Body of pancreas (tissue), 4 donors: Measurements from ENCODE around the gene LIPC. TPM values are rescaled to one million over a fixed set of nuclear protein-coding genes. Genes with fewer than 3 reads are reported as not detected.

ENCODE experiments used
- ATAC-seq: fragments of 150-250 bp; one replicate; pipeline ENCODE4 v1.9.1; 2016
- DNase-seq, 4 donors: peaks; one replicate each; pipeline ENCODE4 v3.0.0-alpha.2; 2019
- H3K27ac ChIP-seq, 4 donors: fragments of 200-600 bp; sonication (generic); 1 replicate in 3 of 4; 2 replicates in 1 of 4; pipeline versions ENCODE4 v1.5.1 to v1.6.1; 2016 to 2019; ENCODE audit warnings: mild to moderate bottlenecking in 1 of 4, mixed read lengths in 1 of 4, moderate library complexity in 1 of 4
- H3K27me3 ChIP-seq, 2 donors: fragments of 200-600 bp; sonication (generic); one replicate each; pipeline ENCODE4 v1.6.0; 2016; ENCODE audit warnings: mild to moderate bottlenecking in 1 of 2
- H3K36me3 ChIP-seq, 2 donors: fragments of 200-600 bp; sonication (generic); replicated peaks in 1 of 2; 2 replicates each; pipeline ENCODE4 v1.5.1; 2016; ENCODE audit warnings: low read depth in 2 of 2; ENCODE audit not compliant: insufficient read depth in 1 of 2
- H3K4me1 ChIP-seq: fragments of 200-600 bp; sonication (generic); one replicate; pipeline ENCODE4 v1.6.0; 2016
- H3K4me3 ChIP-seq, 2 donors: fragments of 200-600 bp; sonication (generic); 1 replicate in 1 of 2; 2 replicates in 1 of 2; pipeline ENCODE4 v1.5.1; 2016 to 2019
- H3K9me3 ChIP-seq, 3 donors: fragments of 200-600 bp; sonication (generic); 1 replicate in 2 of 3; 2 replicates in 1 of 3; pipeline ENCODE4 v1.5.1; 2016
- POLR2A ChIP-seq, 3 donors: fragments of 450-650 bp; IDR thresholded peaks; one replicate each; pipeline ENCODE4 v1.6.1; 2016; ENCODE audit warnings: antibody characterized with exemption in 3 of 3, mild to moderate bottlenecking in 2 of 3
- WGBS, 2 donors: methylation state at CpG; one replicate each; pipeline ENCODE4 v1.1.5; 2017; 5-methylcytosine and 5-hydroxymethylcytosine counted together
- intact Hi-C: fragments of 100-400 bp; cut with DNase I; formaldehyde crosslinking; loops from one replicate; pipeline ENCODE4 v1.15.1; 2023
- total RNA-seq, 2 donors: library from RNA; depleted of rRNA; stranded (reverse); fragments of >200 nt; gene quantifications; one replicate each; pipeline ENCODE4 v1.1.0, GENCODE V29; 2016
- TF ChIP-seq, protein P1 (sequence below), 7 experiments: fragments of 450-650 bp in 4 of 7; fragments of 200-600 bp in 3 of 7; sonication (generic) in 3 of 7; IDR thresholded peaks; one replicate each; pipeline ENCODE4 v1.5.1; 2016 to 2019; ENCODE audit warnings: antibody characterized with exemption in 7 of 7

Gene LIPC
- total RNA-seq, 2 donors from 2014 or later, result 1.6 to 2.3 TPM

DNA sequence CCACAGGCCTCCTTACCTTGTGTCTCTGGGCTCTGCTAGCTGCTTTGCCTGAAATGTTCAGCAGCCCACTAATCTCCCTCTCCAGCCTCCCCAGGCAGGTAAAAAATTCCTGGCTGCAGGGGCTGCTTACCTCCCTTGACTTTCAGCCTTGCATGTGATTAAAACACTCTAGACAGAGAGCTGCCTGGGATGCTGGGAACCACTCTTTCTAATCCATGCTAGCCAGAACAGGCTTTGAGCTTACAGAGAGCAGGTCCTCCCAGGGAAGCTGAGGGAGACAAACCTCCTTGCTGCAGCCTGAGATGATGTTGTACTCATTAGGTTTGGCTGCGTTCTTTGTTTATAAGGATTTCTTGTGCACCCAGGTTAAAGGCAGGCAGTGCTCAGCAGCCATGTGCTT is 33.7 kb upstream of the LIPC start:
- DNase-seq, result no peak

DNA sequence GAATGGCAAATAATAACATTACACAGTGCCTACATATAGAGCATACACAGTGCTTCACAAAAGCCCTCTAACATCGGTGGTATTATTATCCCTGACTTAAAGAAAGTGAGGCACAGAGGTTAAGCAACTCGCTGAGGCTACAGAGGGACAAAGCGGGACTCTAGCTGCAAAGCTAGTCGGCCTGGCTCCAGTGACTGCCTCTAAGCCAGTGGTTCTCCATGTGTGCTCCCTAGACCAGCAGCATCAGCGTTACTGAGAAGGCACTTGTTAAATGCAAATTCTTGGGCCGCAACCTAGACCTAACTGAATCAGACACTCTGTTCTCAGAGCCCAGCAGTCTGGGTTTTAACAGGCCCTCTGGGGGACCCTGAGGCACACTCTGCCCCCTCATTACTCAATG is 33.1 kb upstream of the LIPC start:
- 79 to 95% methylated on average over 6 of the region's 6 CpGs for WGBS, 2 donors
- Histone ChIP-seq H3K36me3 (no peaks in the 10 kb centered on the region), H3K9me3 (no peaks in the 10 kb centered on the region), H3K4me3 (no peak overlapping the region), H3K4me1 (no peaks in the 10 kb centered on the region), H3K27ac (no peak overlapping the region), H3K27me3 (no peaks in the 10 kb centered on the region)
- intact Hi-C loops, result no loop called here
- DNase-seq, result no peak
- TF ChIP-seq POLR2A (IDR thresholded peaks at IDR 0.05), result no peak
- no peak for ATAC-seq

More for the DNA sequence above, 33.7 kb upstream of the LIPC start:
- Histone ChIP-seq H3K36me3 (no peaks in the 10 kb centered on the region), H3K9me3 (no peaks in the 10 kb centered on the region), H3K4me1 (no peaks in the 10 kb centered on the region), H3K27ac (no peak overlapping the region), H3K4me3 (no peak overlapping the region), H3K27me3 (no peaks in the 10 kb centered on the region)
- ATAC-seq, result no peak
- 71 to 87% methylated on average over 1 of the region's 1 CpG for WGBS, 2 donors
- intact Hi-C loops, result no loop called here
- TF ChIP-seq, protein P1, sequence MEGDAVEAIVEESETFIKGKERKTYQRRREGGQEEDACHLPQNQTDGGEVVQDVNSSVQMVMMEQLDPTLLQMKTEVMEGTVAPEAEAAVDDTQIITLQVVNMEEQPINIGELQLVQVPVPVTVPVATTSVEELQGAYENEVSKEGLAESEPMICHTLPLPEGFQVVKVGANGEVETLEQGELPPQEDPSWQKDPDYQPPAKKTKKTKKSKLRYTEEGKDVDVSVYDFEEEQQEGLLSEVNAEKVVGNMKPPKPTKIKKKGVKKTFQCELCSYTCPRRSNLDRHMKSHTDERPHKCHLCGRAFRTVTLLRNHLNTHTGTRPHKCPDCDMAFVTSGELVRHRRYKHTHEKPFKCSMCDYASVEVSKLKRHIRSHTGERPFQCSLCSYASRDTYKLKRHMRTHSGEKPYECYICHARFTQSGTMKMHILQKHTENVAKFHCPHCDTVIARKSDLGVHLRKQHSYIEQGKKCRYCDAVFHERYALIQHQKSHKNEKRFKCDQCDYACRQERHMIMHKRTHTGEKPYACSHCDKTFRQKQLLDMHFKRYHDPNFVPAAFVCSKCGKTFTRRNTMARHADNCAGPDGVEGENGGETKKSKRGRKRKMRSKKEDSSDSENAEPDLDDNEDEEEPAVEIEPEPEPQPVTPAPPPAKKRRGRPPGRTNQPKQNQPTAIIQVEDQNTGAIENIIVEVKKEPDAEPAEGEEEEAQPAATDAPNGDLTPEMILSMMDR (IDR thresholded peaks at IDR 0.05), result no peak
- no peak for TF ChIP-seq POLR2A (IDR thresholded peaks at IDR 0.05)

GRCh38 chr15:58399739-58400138 is 32.1 kb upstream of the LIPC start:
- WGBS, 2 donors, result 82 to 83% methylated on average over 4 of the region's 4 CpGs
- Histone ChIP-seq H3K27ac (no peak overlapping the region), H3K27me3 (no peaks in the 10 kb centered on the region), H3K36me3 (no peaks in the 10 kb centered on the region), H3K9me3 (no peaks in the 10 kb centered on the region), H3K4me1 (no peaks in the 10 kb centered on the region), H3K4me3 (no peak overlapping the region)
- ATAC-seq (no peak), DNase-seq (no peak)
- intact Hi-C loops, result no loop called here
- TF ChIP-seq, protein P1 (IDR thresholded peaks at IDR 0.05), result no peak
- no peak for TF ChIP-seq POLR2A (IDR thresholded peaks at IDR 0.05)

- H3K9me3 ChIP-seq, result no peaks in the 10 kb centered on the region
- no peak for DNase-seq
- no peak overlapping the region for H3K27ac ChIP-seq
- H3K36me3 ChIP-seq, result no peaks in the 10 kb centered on the region
- ATAC-seq, result no peak
- no peak overlapping the region for H3K4me3 ChIP-seq
- H3K27me3 ChIP-seq, result no peaks in the 10 kb centered on the region
- intact Hi-C loops, result no loop called here
- no peak for TF ChIP-seq POLR2A (IDR thresholded peaks at IDR 0.05)
- TF ChIP-seq, protein P1 (IDR thresholded peaks at IDR 0.05), result no peak
- no peaks in the 10 kb centered on the region for H3K4me1 ChIP-seq
- 68 to 76% methylated on average over 6 of the region's 6 CpGs for WGBS, 2 donors
Observed at GRCh38 chr15:58401276-58401675, 30.5 kb upstream of the LIPC start.

DNA sequence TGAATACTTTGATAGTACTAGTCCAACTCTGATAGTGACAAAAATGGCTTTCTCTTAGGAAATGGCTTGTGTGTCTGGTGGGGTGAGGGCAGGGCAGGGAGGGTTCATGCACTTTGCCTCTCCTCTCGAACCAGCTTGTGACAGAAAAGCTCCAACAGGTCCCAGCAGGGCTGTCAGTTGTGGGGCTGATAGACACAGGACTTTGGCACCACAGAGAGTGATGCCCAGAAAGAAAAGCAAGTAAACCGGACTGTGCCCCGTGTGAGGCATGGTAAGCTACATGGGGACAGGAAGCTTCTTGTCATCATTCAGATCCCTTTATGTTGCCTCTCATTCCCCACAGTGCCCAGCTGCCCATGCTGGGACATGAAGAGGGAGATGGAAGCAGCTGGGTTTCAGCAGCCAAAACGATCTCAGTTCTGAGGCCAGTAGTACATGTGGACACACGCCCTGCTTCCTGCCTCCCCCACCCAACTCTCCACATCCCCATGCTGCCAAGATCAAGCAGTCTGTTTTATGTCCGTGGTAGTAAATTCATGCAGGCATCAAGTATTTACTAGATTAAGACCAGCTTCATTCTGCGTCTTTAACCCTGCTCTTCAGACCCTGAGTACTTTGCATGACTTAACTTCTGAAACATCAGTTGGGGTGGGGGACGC is 29.7 kb upstream of the LIPC start:
- no peaks in the 10 kb centered on the region for H3K36me3 ChIP-seq
- TF ChIP-seq, protein P1 (IDR thresholded peaks at IDR 0.05), result no peak
- no peak for TF ChIP-seq POLR2A (IDR thresholded peaks at IDR 0.05)
- H3K4me1 ChIP-seq, result no peaks in the 10 kb centered on the region
- no peak overlapping the region for H3K27ac ChIP-seq
- no peaks in the 10 kb centered on the region for H3K27me3 ChIP-seq
- intact Hi-C loops, result no loop called here
- DNase-seq (no peak), ATAC-seq (no peak)
- WGBS, 2 donors, result 65 to 70% methylated on average over 8 of the region's 8 CpGs
- H3K4me3 ChIP-seq, result no peak overlapping the region
- no peaks in the 10 kb centered on the region for H3K9me3 ChIP-seq
